ENCODE results near the gene PLEKHA7. TPM values are rescaled to one million over a fixed set of nuclear protein-coding genes. Genes with fewer than 3 reads are reported as not detected.

The PLEKHA7 gene
- total RNA-seq, 4 donors from 2014 or later = 16.9 to 35.1 (median 24.1) TPM

DNA sequence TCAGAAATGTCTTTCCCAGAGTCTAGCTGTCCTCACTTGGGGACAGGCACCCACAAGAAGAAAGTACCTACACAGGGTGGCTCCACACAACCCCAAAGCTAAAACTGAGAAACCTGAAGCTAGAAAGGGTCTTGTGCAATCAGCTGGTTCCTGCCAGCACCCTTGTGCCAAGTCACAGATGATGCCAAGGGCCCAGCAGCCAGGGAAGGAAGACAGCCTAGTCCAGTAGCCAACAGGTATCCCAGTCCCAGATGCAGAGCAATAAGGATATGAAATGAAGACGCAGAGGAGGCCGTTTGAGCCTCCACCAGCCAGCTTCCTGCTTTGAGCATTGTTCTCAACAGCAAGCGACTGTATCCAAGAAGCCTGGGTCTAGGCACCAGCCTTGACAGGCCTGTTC, 6.1 kb downstream of the PLEKHA7 start:
- intact Hi-C loops (cut with DNase I; ENCODE audit: low total_unique reads) = no loop called here
- DNase-seq (ENCODE audit: low spot score in 2 of 2) = peak in 1 of 2 donors; percentile 81
- no peak for TF ChIP-seq POLR2A (IDR thresholded peaks at IDR 0.05)
- TF ChIP-seq, protein P1, sequence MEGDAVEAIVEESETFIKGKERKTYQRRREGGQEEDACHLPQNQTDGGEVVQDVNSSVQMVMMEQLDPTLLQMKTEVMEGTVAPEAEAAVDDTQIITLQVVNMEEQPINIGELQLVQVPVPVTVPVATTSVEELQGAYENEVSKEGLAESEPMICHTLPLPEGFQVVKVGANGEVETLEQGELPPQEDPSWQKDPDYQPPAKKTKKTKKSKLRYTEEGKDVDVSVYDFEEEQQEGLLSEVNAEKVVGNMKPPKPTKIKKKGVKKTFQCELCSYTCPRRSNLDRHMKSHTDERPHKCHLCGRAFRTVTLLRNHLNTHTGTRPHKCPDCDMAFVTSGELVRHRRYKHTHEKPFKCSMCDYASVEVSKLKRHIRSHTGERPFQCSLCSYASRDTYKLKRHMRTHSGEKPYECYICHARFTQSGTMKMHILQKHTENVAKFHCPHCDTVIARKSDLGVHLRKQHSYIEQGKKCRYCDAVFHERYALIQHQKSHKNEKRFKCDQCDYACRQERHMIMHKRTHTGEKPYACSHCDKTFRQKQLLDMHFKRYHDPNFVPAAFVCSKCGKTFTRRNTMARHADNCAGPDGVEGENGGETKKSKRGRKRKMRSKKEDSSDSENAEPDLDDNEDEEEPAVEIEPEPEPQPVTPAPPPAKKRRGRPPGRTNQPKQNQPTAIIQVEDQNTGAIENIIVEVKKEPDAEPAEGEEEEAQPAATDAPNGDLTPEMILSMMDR (IDR thresholded peaks at IDR 0.05) = no peak
- WGBS, 2 donors = 57 to 73% methylated on average over 3 of the region's 3 CpGs
- no peak overlapping the region for H3K4me3 ChIP-seq (ENCODE audit: low read depth, poor library complexity, severe bottlenecking)

DNA sequence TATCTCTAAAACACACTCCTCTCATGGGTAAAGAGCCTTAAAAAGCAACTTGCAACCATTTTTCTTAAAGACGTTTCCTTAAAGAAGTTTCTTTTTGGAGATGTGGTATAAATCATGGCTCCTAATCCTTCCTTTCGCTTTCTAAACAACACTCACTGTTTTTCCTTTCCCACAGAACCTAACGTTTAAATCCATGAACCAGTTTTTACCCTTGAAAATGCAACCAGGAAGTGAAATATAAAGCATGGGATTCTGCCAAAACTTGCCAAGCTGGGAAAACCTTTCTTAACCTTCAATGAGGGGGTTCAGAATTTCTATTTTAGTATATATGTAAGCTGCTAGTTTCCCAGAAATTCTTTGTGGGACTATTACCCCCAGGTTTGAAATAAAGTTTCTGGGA, 8.6 kb downstream of the PLEKHA7 start:
- WGBS, 2 donors = 31 to 32% methylated on average over 3 of the region's 3 CpGs
- intact Hi-C loops (cut with DNase I; ENCODE audit: low total_unique reads) = no loop called here
- H3K4me3 ChIP-seq (ENCODE audit: low read depth, poor library complexity, severe bottlenecking) = no peak overlapping the region
- DNase-seq (ENCODE audit: low spot score in 2 of 2) = no peak
- TF ChIP-seq POLR2A (IDR thresholded peaks at IDR 0.05) = no peak
- TF ChIP-seq, protein P1 (IDR thresholded peaks at IDR 0.05) = no peak

DNA sequence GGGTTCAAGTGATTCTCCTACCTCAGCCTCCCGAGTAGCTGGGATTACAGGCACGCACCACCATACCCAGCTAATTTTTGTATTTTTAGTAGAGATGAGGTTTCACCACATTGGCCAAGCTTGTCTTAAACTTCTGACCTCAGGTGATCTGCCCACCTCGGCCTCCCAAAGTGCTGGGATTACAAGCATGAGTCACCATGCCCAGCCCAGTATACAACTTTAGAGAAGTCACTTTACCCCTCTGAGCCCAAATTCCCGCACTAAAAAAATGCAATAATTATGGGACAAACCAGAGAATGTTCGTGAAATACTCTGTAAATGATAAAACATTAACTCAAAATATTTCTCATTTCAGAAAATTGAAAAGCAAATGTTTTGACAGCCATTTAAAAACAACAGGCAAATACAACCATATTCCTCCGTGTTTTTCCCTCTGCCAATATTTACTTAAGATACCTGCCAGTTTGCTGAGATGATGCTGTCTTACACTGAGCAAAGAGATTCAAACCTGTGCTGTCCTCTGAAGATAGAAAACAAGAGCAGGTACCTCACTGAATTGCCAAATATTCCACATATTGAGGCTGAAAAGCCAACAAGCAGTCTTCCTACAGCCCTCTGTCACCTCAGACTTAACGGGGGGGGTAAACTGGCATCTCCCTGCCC, 9.6 kb downstream of the PLEKHA7 start:
- no peak for TF ChIP-seq POLR2A (IDR thresholded peaks at IDR 0.05)
- TF ChIP-seq, protein P1 (IDR thresholded peaks at IDR 0.05) = no peak
- DNase-seq (ENCODE audit: low spot score in 2 of 2) = no peak
- 74 to 81% methylated on average over 7 of the region's 7 CpGs for WGBS, 2 donors
- intact Hi-C loops (cut with DNase I; ENCODE audit: low total_unique reads) = no loop called here
- H3K4me3 ChIP-seq (ENCODE audit: low read depth, poor library complexity, severe bottlenecking) = no peak overlapping the region

DNA sequence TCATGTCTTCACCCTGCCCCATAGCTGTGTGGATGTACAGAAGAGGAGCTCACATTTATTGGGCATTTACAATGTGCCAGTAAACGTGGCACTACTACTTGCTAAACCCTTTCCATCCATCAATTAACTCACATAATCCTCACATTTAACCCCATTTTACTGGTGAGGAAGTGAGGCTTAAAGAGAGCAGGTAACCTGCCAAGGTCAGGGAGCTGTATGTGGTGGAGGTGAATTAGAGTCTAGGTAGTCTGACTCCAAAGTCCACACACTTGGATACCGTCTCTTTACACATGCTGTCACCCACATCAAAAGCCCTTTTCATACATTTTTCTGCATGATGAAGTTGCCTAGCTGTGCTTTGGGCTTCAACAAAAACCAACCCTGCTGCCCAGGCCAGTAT, 10.8 kb downstream of the PLEKHA7 start:
- no peak overlapping the region for H3K4me3 ChIP-seq (ENCODE audit: low read depth, poor library complexity, severe bottlenecking)
- DNase-seq (ENCODE audit: low spot score in 2 of 2) = no peak
- intact Hi-C loops (cut with DNase I; ENCODE audit: low total_unique reads) = no loop called here
- 85 to 91% methylated on average over 2 of the region's 2 CpGs for WGBS, 2 donors
- TF ChIP-seq, protein P1 (IDR thresholded peaks at IDR 0.05) = no peak
- TF ChIP-seq POLR2A (IDR thresholded peaks at IDR 0.05) = no peak

DNA sequence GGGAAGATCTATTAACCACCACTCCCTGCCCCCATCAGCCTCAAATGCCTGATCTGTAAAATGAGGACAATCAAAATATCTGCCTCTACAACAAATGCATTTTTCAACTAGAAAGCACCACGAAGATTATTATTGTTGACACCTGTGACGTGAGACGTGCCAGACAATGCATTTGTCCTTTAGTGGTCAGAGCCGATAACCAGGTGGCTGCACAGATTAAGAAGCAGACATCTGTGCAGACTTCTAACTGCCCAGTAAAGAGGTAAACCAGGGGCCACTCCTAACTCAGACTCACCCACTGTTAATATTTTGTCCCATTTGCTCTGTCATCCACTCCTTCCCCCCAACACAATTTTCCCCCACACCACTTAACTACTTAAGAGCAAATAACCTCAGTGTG, 11.7 kb downstream of the PLEKHA7 start:
- no peak for DNase-seq (ENCODE audit: low spot score in 2 of 2)
- 88 to 92% methylated on average over 4 of the region's 4 CpGs for WGBS, 2 donors
- H3K4me3 ChIP-seq (ENCODE audit: low read depth, poor library complexity, severe bottlenecking) = no peak overlapping the region
- intact Hi-C loops (cut with DNase I; ENCODE audit: low total_unique reads) = no loop called here
- TF ChIP-seq, protein P1 (IDR thresholded peaks at IDR 0.05) = no peak
- no peak for TF ChIP-seq POLR2A (IDR thresholded peaks at IDR 0.05)

DNA sequence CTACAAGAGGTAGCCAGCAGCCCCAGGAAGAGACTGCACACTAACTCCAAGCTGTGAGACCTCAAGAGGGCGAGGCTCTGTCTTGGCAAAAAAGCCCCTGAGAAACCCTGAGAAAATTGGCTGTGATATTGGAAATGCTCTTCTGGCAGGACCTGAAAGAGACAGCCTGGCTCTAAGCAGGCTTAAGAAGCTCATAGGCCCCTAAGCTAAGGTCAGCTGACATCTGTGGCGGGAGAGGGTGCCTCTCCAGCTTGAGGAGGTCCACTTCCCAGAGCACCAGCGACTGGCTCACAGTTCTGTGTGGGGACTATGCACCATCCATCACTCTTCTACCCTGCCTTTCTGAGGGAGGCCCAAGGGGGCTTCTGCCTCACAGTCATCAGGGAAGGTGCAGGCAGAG, 12.4 kb downstream of the PLEKHA7 start:
- intact Hi-C loops (cut with DNase I; ENCODE audit: low total_unique reads) = no loop called here
- TF ChIP-seq, protein P1 (IDR thresholded peaks at IDR 0.05) = no peak
- no peak for TF ChIP-seq POLR2A (IDR thresholded peaks at IDR 0.05)
- 65 to 72% methylated on average over 3 of the region's 3 CpGs for WGBS, 2 donors
- no peak overlapping the region for H3K4me3 ChIP-seq (ENCODE audit: low read depth, poor library complexity, severe bottlenecking)
- DNase-seq (ENCODE audit: low spot score in 2 of 2) = no peak
